Stimulated activated CD8-positive, alpha-beta memory T cell treated with anti-CD3 and anti-CD28 coated beads, Interleukin-15, amount 100 ng/mL, for 1 hour (primary cell): ENCODE data around the gene FOLR1.
"Not testable (repeated sequence)": the region's sequence is repeated elsewhere in the genome, so short reads cannot be mapped to it uniquely, and the experiment has no call there.

Experiments
- DNase-seq: peaks from one replicate; pipeline ENCODE4 v3.0.0-alpha.2; 2020; ENCODE audit warnings: low read depth

The FOLR1 gene

DNA sequence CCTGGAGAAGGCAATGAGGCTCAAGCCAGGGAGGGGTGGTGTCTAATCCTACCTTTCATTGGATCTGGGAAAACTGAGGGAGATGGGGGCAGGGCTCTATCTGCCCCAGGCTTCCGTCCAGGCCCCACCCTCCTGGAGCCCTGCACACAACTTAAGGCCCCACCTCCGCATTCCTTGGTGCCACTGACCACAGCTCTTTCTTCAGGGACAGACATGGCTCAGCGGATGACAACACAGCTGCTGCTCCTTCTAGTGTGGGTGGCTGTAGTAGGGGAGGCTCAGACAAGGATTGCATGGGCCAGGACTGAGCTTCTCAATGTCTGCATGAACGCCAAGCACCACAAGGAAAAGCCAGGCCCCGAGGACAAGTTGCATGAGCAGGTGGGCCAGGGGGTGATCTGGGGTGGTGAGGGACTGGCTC lies at the start of gene FOLR1:
TSS of gene FOLR1 (plus strand) at position 180 of the 421 bp plus-strand sequence. CDS start at position 214, 34 bp downstream.
- DNase-seq: no peak

- not testable (repeated sequence) for DNase-seq
These were observed 49.4 kb upstream of the FOLR1 start for GRCh38 chr11:72142543-72142942.

DNA sequence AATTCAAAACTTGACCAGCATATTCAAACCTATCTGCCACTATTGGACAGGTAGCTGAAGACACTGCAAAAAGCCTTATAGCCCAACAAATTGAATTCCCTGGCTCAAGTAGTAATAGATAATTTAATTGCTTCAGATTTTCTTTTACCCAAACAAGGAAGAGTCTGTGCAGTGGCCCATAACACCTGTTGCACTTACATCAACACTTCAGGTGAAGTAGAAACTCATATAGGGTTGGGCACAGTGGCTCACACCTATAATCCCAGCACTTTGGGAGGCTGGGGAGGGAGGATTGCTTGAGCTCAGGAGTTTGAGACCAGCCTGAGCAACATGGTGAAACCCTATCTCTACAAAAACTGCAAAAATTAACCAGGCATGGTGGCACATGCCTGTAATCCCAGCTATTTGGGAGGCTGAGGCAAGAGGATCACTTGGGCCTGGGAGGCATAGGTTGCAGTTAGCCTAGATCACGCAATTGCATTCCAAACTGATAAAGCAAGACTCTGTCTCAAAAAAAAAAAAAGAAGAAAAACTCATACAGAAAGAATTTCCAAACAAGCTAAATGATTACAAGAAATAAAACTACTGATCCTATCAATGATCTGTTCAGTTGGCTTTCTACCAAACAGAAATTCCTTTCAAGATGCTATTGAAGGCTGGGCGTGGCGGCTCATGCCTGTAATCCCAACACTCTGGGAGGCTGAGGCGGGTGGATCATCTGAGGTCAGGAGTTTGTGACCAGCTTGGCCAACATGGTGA lies 47.0 kb upstream of the FOLR1 start:
- DNase-seq: no peak

GRCh38 chr11:72146625-72147024 lies 45.3 kb upstream of the FOLR1 start:
- no peak for DNase-seq

DNA sequence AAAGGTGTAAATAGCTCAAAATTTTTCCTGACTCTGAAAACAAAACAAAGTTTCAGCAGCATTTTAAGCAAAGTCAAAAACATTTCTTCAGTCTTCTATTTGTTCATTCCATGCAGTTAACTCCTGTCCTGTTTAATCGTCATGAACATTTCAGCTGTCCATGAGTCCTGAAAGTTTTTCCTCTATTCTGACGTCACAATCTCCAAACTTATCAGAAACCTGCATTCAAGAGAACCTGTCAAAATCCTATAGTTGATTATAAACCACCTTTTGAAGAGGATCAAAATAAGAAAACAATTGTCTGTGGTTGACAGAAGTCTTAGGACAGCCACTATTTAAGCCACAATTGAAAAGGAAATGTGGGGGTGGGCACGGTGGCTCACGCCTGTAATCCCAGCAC lies 41.1 kb upstream of the FOLR1 start:
- no peak for DNase-seq

DNA sequence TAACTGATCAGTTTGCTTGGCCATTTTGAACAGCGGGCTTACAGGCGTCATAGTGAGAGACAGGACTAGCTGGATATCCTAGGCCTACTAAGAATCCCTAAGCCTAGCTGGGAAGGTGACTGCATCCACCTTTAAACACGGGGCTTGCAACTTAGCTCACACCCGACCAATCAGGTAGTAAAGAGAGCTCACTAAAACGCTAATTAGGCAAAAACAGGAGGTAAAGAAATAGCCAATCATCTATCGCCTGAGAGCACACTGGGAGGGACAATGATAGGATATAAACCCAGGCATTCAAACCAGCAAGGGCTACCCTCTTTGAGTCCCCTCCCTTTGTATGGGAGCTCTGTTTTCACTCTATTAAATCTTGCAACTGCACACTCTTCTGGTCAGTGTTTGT lies 38.1 kb upstream of the FOLR1 start:
- DNase-seq: not testable (repeated sequence)

DNA sequence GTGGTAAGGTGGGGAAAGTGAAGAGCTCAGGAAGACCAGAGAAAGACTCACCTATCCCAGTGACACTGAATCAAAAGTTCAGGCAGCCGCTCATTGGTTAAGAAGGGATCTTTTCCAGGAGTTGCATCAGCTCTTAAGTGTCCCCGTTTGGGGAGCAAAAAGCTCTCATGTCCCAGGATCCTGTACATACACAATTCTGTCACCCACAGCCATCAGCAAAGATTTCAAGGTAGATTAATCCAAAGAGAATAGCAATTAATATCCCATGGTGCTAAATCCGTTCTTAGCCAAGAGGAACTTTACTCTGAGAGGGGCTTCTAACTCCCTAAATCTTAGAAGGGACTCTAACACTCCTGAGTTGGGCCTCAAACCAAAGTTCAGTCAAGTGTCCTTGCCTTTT lies 37.1 kb upstream of the FOLR1 start:
- DNase-seq: no peak

DNA sequence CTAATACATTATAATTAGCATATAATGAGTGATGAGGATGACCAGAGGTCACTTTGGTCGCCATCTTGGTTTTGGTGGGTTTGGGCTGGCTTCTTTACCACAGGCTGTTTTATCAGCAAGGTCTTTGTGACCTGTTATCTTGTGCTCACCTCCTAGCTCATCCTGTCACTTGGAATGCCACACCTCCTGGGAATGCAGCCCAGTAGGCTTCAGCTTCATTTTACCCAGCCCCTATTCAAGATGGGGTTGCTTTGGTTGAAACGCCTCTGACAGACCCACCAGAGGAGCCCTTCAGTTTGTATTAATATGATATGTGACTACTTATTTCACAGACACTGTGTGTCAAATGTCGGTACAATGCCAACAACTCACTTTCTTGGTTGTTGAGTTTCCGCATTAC lies 36.2 kb upstream of the FOLR1 start:
- DNase-seq: no peak

DNA sequence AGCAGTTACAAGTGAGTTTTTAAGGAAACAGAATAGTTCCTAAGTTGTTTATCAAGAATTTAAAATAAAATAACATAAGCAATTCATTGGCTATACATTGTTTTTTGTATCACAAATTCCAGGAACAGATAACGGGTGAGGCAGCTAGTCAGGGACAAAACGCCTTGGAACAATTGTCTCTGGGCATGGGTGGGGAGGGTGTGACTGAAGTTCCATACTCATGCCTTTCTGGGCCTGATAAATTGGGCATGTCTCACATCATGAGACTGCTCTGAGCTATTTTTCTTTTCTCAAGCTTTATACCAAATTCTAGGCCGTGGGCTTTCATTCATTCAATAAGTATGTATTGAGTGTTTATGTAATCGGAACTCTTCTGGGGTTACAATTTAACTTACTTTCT lies 34.8 kb upstream of the FOLR1 start:
- no peak for DNase-seq

DNA sequence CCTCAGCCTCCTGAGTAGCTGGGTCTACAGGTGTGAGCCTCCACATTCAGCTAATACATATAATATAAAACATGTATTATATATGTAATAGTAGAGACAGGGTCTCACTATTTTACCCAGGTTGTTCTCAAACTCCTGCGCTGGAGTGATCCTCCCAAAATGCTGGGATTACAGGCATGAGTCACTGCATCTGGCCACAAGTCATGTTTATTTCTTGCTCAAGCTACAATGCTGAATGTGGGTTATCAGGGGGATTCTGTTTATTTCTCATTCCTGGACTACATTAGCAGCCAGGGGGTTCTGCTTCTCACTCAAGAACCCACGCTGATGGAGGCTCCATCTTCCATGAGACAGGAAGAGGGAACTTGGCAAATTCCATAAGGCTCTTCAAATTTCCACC lies 31.6 kb upstream of the FOLR1 start:
- DNase-seq: no peak

DNA sequence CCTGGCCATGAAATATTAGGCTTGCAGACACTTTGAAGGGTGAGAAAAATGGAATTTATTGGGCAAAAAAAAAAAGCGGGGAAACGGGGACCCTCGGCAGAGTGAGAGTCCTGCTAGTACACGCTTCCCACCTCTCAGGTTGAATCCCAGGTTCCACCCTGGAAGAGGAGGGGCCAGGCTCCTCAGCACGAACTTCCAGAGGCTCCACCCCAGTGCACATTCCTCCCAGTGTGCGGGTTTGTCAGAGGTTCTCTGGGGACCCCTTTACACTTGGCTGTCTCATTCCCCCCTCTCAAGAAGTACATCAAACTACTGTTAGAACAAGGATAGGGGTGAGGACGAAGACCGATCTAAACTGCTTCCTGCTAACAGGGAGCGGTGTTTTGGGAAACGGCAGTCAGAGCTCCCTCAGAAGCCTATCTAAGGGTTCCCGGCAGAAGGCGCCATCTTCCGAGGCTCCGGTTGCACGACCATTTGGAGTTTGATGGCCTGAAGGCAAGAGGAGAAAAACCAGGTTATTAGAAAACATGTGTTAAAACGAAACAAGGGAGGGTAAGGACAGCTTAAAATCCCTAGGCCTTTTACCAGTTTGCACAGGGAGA lies 28.9 kb upstream of the FOLR1 start:
- no peak for DNase-seq

DNA sequence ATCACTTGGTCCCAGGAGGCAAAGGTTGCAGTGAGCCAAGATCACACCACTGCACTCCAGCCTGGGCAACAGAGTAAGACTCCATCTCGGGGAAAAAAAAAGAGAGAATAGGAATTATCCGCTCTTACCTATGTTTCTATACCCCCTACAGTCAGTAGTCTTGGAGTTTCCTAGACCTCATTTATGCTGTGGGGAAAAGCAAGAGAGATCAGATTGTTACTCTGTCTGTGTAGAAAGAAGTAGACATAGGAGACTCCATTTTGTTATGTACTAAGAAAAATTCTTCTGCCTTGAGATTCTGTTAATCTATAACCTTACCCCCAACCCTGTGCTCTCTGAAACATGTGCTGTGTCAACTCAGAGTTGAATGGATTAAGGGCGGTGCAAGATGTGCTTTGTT lies 27.8 kb upstream of the FOLR1 start:
- not testable (repeated sequence) for DNase-seq

GRCh38 chr11:72169046-72169555 lies 22.8 kb upstream of the FOLR1 start:
- not testable (repeated sequence) for DNase-seq

DNA sequence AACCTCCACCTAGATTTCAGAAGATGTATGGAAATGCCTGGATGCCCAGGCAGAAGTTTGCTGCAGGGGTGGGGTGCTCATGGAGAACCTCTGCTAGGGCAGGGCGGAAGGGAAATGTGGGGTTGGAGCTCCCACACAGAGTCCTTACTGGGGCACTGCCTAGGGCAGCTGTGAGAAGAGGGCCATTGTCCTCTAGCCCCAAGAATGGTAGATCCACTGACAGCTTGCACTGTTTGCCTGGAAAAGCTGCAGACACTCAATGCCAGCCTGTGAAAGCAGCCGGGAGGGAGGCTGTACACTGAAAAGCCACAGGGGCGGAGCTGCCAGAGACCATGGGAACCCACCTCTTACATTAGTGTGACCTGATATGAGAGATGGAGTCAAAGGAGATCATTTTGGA lies 22.2 kb upstream of the FOLR1 start:
- DNase-seq: not testable (repeated sequence)

- not testable (repeated sequence) for DNase-seq
These were observed 19.9 kb upstream of the FOLR1 start for GRCh38 chr11:72172043-72172442.

DNA sequence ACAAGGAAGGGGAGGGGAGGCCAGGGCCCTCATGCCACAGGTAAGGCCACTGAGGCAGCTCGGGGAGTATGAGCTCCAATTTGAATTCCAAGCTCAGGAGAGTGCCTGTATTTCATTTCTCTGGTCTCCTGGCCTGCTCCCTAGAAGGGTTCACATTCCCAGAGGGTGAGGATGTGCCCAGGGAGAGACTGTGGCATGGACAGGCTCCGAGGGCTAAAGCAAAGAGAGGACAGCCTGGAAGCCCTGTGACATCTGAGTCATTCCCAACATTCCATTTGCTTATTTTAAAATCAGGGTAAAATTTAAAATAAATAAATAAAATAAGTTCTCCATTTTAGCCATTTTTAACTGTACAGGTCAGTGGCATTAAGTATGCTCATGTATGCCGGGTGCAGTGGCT lies 18.6 kb upstream of the FOLR1 start:
- DNase-seq: no peak

GRCh38 chr11:72174302-72175070 lies 17.5 kb upstream of the FOLR1 start:
- DNase-seq: no peak

DNA sequence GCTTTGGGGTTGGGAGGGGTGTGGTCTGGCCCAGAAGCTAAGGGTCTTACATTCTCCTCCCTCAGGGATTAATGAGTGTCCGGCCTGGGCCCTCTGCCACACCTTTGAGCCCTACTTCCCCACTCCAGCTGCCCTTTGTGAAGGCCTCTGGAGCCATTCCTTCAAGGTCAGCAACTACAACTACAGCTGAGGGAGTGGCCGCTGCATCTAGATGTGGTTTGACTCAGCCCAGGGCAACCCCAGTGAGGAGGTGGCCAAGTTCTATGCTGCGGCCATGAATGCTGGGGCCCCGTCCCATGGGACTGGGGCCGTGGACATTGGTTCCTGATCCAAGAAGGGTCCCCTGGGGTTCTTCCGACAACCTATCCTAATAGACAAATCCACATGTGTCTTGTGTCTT lies 14.3 kb upstream of the FOLR1 start:
- DNase-seq: no peak

GRCh38 chr11:72179049-72179803 lies 12.7 kb upstream of the FOLR1 start:
- no peak for DNase-seq

- DNase-seq: no peak
These were observed 12.0 kb upstream of the FOLR1 start for GRCh38 chr11:72179804-72180396.

DNA sequence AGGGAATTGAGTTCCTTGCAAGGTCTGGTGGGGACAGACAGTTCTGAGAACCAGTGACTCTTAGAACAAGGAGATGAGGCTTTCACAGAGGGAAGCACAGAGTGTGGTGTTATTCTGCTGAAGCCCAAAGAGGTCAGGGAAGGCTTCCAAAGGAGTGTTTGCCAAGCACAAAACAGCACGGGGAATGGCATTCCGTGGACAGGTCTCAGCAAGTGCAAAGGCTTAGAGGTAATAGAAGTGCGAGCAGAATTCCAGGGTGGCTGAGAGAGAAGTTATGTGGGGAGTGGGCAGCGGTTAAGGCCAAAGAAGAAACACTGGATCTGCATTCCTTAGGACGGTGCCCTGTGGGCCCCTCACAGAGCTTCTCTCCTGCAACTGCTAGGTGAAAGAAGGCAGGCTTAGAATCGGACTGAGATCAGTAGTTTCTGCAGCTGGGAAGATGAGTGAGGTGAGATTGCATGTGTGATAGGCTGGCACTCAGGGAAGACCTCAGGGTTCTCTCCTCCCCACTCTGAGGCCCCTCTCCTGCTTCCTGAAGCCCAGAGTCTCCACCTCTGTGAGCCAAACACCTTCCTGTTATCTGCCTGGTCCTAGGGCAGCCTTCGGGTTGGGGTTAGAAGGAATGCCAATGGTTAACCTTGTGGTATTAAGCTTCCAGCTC lies 10.9 kb upstream of the FOLR1 start:
- not testable (repeated sequence) for DNase-seq
